Breast epithelium (tissue), 3 donors: Measurements from ENCODE around the gene PTPRS.

Experiments used
- CTCF ChIP-seq, 3 donors: fragments of 450-650 bp; IDR thresholded peaks; one replicate each; pipeline ENCODE4 v1.5.1; 2016 to 2017; ENCODE audit warnings: antibody characterized with exemption in 3 of 3, mild to moderate bottlenecking in 3 of 3, moderate library complexity in 3 of 3
- POLR2AphosphoS5 ChIP-seq, 3 donors: sonication (generic); formaldehyde crosslinking; IDR thresholded peaks; one replicate each; pipeline ENCODE4 v1.6.1; 2017; ENCODE audit warnings: antibody characterized with exemption in 3 of 3

- TF ChIP-seq CTCF (IDR thresholded peaks at IDR 0.05) (no peak), POLR2AphosphoS5 (IDR thresholded peaks at IDR 0.05) (no peak)
Measured at GRCh38 chr19:5369962-5370367, 29.4 kb upstream of the PTPRS start.
